Measurements from ENCODE around the gene RAX2. TPM values are rescaled to one million over a fixed set of nuclear protein-coding genes. Genes with fewer than 3 reads are reported as not detected.

Gene RAX2
- total and polyA plus RNA-seq, 10 of the 15 experiments (the other 5 are each of a cell fraction or from before 2014, with no cell fraction given) = not detected

- BruUV-seq (replicated peaks) = no TSS peak
These were observed 5.0 kb downstream of the RAX2 start for GRCh38 chr19:3767050-3767449.

GRCh38 chr19:3766520-3766919 lies 5.5 kb downstream of the RAX2 start:
- RAD21 ChIA-PET (ENCODE audit: unreplicated experiment) = no interaction called here
- DNase-seq (ENCODE audit: low read depth, low spot score) (no peak), FAIRE-seq (no peak), ATAC-seq (no peak)
- SMC1A ChIA-PET (ENCODE audit: uncharacterized antibody, unreplicated experiment) = no interaction called here
- BruUV-seq (replicated peaks) = no TSS peak
- Histone ChIP-seq H3K36me3 (ENCODE audit: control insufficient read depth in 2 of 2, insufficient read depth in 2 of 2, low read length in 1 of 2) (peaks cover 0 to 18% of the 10 kb centered on the region in 2 experiments; a peak in 2 of 4 replicates), H3K9me3 (replicated peaks; ENCODE audit: control insufficient read depth, insufficient read depth, low read length) (no peaks in the 10 kb centered on the region), H3K4me2 (ENCODE audit: control insufficient read depth, insufficient read depth) (no peak overlapping the region), H3K27ac (ENCODE audit: control insufficient read depth, insufficient read depth) (peak overlapping the region; percentile 10; the same call in 1 of the 2 replicates), H4K20me1 (ENCODE audit: control insufficient read depth, insufficient read depth) (no peaks in the 10 kb centered on the region), H3K4me1 (ENCODE audit: control insufficient read depth, insufficient read depth, low read length) (peaks cover 4% of the 10 kb centered on the region; the same call in 1 of the 2 replicates), H2AFZ (ENCODE audit: control insufficient read depth, low read depth, low read length) (no peak overlapping the region), H3K4me3 (no peak overlapping the region), H3K79me2 (ENCODE audit: control insufficient read depth, insufficient read depth, low read length) (peaks cover 7% of the 10 kb centered on the region), H3K27me3 (replicated peaks in 1 of 2; ENCODE audit: control insufficient read depth in 2 of 2, insufficient read depth in 2 of 2, low read length in 1 of 2) (no peaks in the 10 kb centered on the region), H3K9ac (ENCODE audit: control insufficient read depth, insufficient read depth, low read length) (no peak overlapping the region)
- in situ Hi-C loops (cut with MboI) (no loop called here), intact Hi-C loops (cut with micrococcal nuclease; ENCODE audit: unreplicated experiment) (no loop called here)
- POLR2A ChIA-PET = interaction anchor here (0.6 kb wide), 1 partner anchor 858 kb away, joined by 8 read pairs; no protein-coding TSS in a partner anchor
- CTCF ChIA-PET = no interaction called here
- 37% methylated on average over 7 of the region's 7 CpGs for WGBS (ENCODE audit: insufficient coverage, insufficient replicate concordance, low lambda C conversion rate, missing lambda C conversion rate)
- TF ChIP-seq TCF12 (IDR thresholded peaks at IDR 0.05; ENCODE audit: low read depth, low read length) (no peak), MYB (IDR thresholded peaks at IDR 0.05; ENCODE audit: borderline replicate concordance, low read depth, low read length) (no peak), CEBPB (IDR thresholded peaks at IDR 0.05; ENCODE audit: borderline replicate concordance in 1 of 2, low read depth in 2 of 2, low read length in 2 of 2) (no peak), RELA (IDR thresholded peaks at IDR 0.05; ENCODE audit: borderline replicate concordance, partially characterized antibody) (no peak), SMAD1 (IDR thresholded peaks at IDR 0.05; ENCODE audit: low read depth, partially characterized antibody) (no peak), ZBTB11 (CRISPR knock-in tag; IDR thresholded peaks at IDR 0.05) (no peak), NRF1 (conservative IDR thresholded peaks at IDR 0.05; ENCODE audit: low read depth, low read length) (no peak), POLR2AphosphoS2 (IDR thresholded peaks at IDR 0.05; ENCODE audit: low read depth, low read length) (no peak), RAD51 (IDR thresholded peaks at IDR 0.05) (no peak)

More at GRCh38 chr19:3767050-3767449, 5.0 kb downstream of the RAX2 start:
- Histone ChIP-seq H3K4me1 (ENCODE audit: control insufficient read depth, insufficient read depth, low read length) (peaks cover 4% of the 10 kb centered on the region; the same call in 1 of the 2 replicates), H3K4me3 (no peak overlapping the region), H3K9me3 (replicated peaks; ENCODE audit: control insufficient read depth, insufficient read depth, low read length) (no peaks in the 10 kb centered on the region), H3K4me2 (ENCODE audit: control insufficient read depth, insufficient read depth) (no peak overlapping the region), H2AFZ (ENCODE audit: control insufficient read depth, low read depth, low read length) (no peak overlapping the region), H4K20me1 (ENCODE audit: control insufficient read depth, insufficient read depth) (no peaks in the 10 kb centered on the region), H3K27me3 (replicated peaks in 1 of 2; ENCODE audit: control insufficient read depth in 2 of 2, insufficient read depth in 2 of 2, low read length in 1 of 2) (no peaks in the 10 kb centered on the region), H3K79me2 (ENCODE audit: control insufficient read depth, insufficient read depth, low read length) (peaks cover 7% of the 10 kb centered on the region), H3K27ac (ENCODE audit: control insufficient read depth, insufficient read depth) (no peak overlapping the region), H3K36me3 (ENCODE audit: control insufficient read depth in 2 of 2, insufficient read depth in 2 of 2, low read length in 1 of 2) (peaks cover 0 to 18% of the 10 kb centered on the region in 2 experiments; a peak in 2 of 4 replicates), H3K9ac (ENCODE audit: control insufficient read depth, insufficient read depth, low read length) (no peak overlapping the region)
- no peak for FAIRE-seq
- ChIA-PET POLR2A (no interaction called here), RAD21 (ENCODE audit: unreplicated experiment) (no interaction called here), SMC1A (ENCODE audit: uncharacterized antibody, unreplicated experiment) (no interaction called here), CTCF (no interaction called here)
- in situ Hi-C loops (cut with MboI) = no loop called here
- intact Hi-C loops (cut with micrococcal nuclease; ENCODE audit: unreplicated experiment) = no loop called here
- 93% methylated on average over 23 of the region's 23 CpGs for WGBS (ENCODE audit: insufficient coverage, insufficient replicate concordance, low lambda C conversion rate, missing lambda C conversion rate)
- DNase-seq (ENCODE audit: low read depth, low spot score) = no peak
- no peak for ATAC-seq
- TF ChIP-seq POLR2A (IDR thresholded peaks at IDR 0.05; ENCODE audit: low read depth, low read length) (no peak), ATF7 (IDR thresholded peaks at IDR 0.05; ENCODE audit: low read depth) (no peak), EGR1 (IDR thresholded peaks at IDR 0.05; ENCODE audit: borderline replicate concordance in 1 of 2, low read depth in 2 of 2, low read length in 2 of 2) (no peak), USF2 (IDR thresholded peaks at IDR 0.05; ENCODE audit: borderline replicate concordance, low read depth, low read length) (no peak), SMARCA5 (IDR thresholded peaks at IDR 0.05) (no peak), TCF3 (IDR thresholded peaks at IDR 0.05; ENCODE audit: borderline replicate concordance, insufficient read depth, low read depth, low read length) (no peak), CBX3 (IDR thresholded peaks at IDR 0.05; ENCODE audit: borderline replicate concordance, low read depth) (no peak), CBX5 (IDR thresholded peaks at IDR 0.05; ENCODE audit: low read depth) (no peak), DPF2 (IDR thresholded peaks at IDR 0.05) (no peak)
